Daoy (cell line): ENCODE measurements around the gene ZNF335. TPM values are rescaled to one million over a fixed set of nuclear protein-coding genes. Genes with fewer than 3 reads are reported as not detected.

Experiments used
- DNase-seq: peaks from one replicate; pipeline ENCODE4 v3.0.0-alpha.2; 2015; ENCODE audit warnings: low read depth
- total RNA-seq: library from RNA; depleted of rRNA; stranded (reverse); fragments of >200 nt; shearing (Covaris generic); gene quantifications from 2 replicates; pipeline ENCODE4 v1.2.3, GENCODE V29; 2014

Gene ZNF335
- total RNA-seq, 1 experiment from 2014 or later = 12.1 TPM

DNA sequence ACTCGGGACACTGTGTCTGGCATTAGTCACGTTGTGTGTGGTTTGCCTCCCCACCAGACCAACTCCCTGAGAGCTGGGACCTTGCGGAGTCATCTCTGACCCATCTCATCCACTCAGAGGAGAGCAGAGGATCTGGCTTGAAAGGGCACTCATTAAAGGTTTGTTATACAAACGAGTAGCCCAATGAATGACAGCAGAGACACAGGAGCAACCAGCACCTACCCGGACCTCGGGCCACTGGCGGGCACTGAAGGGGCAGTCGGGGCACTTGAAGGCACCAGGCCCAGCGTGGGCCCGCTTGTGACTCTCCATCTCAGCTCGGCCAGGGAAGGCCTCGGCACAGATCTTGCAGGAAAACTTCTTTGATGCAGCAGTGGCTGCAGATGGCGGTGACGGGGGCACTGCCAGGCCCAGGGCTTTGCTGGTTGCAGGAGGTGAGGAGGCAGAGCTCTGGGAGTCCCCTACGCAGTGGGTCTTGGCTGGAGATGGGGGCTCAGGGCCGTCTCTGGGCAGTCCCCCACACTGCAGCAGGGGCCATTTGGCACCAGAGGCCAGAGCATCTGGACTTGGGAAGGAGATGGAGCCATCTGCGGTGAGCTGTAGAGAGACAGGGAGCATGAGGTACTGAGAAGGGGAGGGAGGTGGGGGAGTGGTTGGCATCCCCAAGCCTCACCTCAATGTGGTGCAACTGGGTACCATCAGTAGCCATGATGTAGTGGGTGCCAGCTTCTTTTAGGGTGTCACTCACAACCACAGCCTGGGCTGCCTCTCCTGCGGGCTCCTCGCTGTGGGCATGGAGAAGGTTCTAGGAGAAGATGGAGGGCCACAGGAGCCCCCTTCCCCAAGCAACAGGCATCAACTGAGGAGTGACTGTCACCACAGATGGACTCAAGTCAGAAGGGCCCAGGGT is 19.8 kb downstream of the ZNF335 start:
- no peak for DNase-seq

DNA sequence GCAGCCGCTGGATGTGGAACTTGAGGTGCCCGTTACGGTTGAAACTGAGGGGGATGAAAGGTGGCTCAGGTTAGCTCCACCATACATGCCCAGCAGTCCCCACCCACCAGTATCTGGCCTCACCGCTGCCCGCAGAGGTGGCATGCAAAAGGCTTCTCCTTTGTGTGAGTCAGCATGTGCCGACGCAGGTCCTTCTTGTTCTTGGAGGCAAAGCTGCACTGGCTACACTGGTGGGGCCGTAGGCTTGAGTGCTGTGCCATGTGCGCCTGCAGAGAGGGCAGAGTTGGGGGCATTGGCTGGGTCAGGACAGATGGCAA is 21.7 kb downstream of the ZNF335 start:
- DNase-seq = no peak

DNA sequence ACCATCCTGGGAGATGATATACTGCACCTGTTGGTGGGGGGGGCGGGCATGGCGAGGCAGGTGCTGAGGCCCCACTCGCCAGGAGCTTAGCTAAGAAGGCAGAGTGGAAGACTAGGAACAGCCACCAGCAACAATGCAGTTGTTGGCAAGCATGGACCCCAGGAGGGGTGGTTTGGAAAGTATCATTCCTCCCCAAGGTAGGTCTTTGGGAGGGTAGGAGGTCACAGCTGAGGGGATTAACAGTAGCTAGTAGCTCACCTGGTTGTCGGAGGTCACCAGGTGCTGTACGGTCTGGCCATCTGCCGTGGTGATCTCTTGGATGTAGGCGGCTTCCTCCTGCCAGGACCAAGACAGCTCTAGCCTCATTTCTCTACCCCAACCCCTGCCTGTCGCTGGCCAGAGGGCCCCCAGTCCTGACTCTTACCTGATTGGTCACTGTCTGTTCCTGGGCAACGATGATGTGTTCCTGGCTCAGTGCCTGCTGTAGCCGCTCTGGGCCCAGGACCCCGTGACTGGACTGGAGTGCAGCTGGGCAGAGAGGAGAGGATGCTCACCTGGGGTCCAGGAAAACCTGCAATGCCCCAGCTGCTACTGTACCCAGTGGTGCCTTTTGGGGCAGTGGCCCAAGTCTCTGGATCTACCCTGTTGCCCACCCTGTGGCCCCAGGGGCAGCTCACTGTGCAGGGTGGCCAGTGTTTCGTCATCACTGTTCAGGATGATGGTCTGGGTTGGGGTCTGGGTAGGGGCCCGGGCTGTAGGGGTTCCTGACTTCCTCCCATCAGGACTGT is 22.3 kb downstream of the ZNF335 start:
- no peak for DNase-seq

DNA sequence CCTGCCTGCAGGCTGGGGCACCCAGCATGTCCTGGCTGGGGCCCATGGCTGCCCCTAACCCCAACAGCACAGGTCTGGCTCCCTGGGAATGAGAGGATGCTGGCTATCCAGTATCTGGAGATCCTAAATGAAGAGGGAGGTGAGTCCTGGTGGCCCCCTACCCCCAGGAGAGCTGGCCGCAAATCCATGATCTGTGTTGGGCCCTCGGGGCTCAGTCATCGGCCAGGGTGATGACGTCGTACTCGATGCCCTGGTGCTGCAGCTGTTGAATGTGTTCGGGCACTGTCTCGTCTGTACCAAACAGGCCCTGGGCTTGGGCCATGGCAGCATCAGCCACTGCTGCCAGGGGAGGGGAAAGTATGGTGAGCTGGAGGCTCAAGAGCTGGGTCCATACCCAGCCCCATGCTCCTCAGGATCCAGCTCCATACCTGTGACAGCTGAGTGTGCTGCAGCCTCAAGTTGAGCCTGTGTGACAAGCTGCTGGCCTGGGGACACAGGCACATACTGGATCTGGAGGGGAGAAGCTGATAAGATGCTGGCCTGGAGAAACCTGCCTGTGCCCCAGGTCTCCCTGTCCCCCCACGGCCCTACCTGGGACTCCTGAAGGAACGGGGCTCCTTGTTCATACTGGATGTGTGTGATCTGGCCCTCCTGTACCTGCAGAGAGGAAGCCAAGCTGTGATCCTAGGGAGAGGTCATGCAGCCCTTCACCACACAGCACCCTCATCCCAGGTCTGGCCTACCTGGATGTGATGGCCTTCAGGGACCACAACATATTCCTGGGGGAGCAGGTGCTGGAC is 23.1 kb downstream of the ZNF335 start:
- DNase-seq = no peak

DNA sequence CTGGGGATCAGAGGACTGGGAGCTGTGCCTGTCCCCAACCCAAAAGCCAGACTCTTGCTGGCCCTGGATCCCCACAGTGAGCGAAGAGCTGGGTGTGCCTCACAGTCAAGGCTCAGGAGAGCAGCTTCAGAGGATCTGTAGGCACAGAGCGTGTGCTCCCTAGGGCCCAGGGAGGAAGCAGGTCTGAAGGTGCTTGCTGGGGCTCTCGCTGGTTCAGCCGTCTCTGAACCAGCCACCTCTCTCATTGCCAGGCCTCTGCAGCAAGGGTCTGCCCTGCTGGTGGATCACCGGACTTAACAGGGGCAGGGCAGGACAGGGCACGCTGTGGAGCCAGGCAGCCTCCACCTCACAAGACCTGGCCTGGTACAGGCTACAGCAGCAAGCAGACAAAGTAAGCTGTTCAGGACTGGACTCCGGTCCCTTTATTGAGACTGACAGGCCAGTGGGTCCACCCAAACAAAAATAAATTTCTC is 23.7 kb downstream of the ZNF335 start:
- DNase-seq = no peak

DNA sequence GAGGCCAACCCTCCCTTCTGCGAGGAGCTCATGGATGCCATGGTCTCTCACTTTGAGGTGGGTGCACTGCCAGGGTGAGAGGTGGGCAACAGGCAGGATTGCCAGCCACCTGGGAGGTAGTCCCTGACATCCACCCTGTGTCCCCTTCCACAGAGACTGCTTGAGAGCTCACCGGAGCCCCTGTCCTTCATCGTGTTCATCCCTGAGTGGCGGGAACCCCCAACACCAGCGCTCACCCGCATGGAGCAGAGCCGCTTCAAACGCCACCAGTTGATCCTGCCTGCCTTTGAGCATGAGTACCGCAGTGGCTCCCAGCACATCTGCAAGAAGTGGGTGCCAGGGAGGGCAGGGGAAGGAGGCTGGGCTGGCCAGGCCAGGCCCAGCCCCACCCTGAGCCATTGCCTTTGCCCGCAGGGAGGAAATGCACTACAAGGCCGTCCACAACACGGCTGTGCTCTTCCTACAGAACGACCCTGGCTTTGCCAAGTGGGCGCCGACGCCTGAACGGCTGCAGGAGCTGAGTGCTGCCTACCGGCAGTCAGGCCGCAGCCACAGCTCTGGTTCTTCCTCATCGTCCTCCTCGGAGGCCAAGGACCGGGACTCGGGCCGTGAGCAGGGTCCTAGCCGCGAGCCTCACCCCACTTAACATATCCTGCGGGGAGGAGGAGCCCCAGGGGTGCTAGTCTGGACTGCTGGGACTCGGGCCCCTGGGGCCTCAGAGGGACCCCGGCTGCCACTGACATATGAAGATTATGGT is 24.7 kb downstream of the ZNF335 start:
- DNase-seq = no peak

DNA sequence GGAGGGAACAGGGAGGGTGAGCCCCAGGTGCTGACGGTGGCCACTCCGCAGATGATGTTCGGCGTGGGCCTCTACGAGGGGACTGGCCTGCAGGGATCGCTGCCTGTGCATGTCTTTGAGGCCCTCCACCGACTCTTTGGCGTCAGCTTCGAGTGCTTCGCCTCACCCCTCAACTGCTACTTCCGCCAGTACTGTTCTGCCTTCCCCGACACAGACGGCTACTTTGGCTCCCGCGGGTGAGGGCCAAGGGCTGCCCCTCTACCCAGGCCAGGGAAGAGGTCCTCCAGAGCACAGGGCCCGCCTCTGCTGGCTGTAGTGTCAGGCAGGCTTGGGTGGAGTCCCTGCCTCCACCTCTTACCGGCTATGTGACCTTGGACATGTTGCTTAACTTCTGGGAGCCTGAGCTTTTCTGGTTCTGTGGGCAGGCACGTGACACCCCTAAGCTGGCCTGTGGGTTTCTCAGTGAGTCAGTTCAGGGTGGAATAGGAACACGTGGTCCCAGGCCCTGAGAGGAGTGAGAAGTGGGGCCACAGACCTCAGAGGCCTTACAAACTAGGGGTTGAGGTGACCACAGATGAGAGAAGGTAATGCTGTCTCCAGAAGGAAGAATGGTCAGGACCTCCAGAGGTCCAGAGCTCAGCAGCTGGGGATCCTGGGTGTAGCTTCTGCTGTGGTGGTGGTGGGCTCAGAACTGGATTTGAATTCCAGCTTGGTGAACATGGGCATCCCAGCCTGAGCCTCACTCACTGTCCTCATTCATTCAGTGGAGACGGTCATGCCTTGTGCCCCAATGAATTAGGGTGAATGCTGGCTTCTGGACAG is 25.6 kb downstream of the ZNF335 start:
- DNase-seq = peak; percentile 25

DNA sequence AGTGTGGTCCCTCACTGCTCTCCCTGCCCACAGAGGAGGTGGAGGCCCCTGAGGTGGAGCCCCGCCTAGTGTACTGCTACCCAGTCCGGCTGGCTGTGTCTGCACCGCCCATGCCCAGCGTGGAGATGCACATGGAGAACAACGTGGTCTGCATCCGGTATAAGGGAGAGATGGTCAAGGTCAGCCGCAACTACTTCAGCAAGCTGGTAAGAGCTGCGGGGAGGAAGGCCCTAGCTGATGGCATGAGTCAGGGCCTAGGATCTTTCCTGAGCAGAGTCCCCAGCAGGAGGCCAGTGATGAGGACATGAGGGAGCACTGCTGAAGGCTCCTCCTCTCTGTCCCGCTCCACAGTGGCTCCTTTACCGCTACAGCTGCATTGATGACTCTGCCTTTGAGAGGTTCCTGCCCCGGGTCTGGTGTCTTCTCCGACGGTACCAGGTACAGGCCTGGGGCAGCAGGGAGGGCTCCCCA is 26.3 kb downstream of the ZNF335 start:
- peak; percentile 54 for DNase-seq

DNA sequence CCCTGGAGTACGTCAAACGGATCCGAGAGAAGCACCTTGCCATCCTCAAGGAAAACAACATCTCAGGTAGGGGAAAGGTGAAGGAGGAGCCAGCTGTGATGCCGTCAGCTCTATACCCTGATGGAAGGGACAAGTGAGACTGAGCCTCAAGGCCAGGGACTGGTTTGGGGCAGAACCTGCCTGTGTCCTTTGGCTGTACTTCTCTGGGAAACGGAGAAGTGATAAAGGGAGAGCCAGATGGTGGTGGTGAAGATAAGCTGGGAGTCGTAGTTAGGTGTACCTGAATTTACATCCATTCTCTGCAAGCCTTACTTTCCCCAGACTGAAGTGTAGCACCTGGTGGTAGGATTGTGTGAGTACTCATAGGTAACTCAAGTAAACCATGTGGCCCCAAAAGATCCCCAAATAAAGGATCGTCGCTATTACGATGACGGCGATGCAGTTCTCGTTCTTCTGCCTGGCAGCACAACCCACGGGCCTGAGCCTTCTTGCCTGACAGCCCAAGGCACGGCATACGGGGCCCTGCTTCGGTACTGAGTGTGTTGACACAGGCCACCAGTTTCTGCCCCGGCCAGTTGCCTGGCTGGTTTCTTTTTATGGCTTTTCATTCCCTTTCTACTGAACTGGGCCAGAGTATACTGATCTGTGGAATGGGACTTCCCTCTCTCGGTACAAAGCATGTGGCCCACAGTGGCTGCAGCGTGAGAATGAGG is 26.9 kb downstream of the ZNF335 start:
- no peak for DNase-seq

DNA sequence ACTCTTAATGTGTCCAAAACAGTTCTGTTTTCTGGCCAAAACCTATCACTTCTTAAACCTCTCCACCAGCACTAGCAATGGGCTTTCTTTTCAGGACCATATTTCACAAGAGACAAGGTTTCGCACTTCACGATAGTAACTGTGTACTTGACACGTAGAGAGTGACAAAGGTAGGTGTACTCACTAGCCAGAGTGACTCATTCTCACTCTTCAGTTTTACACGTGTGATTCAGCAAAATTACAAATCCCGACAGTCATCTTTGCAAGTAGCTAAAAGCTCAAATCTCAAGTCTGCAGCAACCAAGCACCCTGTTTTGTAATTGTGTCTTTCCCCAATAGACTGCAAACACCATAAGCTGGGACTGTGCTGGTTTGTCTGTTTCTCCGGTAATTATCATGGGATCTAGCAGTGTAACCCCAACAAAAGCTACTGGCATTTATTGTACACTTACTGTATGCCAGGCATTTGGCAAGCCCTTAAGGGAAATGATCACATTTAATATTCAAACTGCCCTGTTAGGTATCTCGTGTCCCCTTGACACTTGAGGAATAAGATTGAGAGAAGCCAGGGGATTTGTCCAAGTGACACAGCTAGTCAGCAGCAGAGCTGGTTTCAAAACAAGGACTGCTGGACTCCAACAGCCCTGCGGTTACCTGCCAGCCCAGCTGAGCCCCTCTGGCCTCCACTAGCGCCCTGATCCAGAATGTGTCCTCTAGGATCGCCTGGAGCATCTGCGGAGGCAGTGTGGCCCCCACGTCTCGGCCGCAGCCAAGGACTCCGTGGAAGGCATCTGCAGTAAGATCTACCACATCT is 27.6 kb downstream of the ZNF335 start:
- DNase-seq = peak; percentile 44

DNA sequence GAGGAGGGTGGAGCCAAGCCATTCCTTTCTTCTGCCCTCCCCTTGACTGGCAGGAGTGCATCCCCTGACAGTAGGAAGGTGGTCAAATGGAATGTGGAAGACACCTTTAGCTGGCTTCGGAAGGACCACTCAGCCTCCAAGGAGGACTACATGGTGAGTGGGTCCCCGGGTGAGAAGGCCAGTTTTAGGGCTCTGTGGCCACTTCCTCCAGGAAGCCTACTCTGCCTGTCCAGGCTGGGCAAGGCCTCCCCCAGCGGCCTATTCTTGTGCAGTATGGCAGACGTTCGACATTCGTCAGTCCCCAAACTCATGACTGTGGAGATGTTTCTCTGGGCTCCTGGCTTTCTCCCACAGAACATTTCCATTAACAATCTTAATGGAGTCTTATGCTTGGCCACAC is 28.4 kb downstream of the ZNF335 start:
- no peak for DNase-seq

DNA sequence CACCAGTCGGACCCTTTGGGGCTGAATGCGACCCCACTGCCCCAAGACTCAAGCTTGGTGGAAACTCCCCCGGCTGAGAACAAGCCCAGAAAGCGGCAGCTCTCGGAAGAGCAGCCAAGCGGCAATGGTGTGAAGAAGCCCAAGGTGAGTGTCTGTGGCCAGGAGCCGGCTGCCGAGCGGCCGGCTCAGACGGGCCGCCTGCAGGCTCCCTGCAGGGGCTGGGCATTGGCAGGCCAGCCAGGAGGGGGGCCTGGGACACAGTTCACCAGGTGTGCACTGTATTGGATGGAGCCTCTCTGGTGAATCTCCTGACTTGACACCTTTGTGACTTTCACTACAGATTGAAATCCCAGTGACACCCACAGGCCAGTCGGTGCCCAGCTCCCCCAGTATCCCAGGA is 31.5 kb downstream of the ZNF335 start:
- DNase-seq = no peak

DNA sequence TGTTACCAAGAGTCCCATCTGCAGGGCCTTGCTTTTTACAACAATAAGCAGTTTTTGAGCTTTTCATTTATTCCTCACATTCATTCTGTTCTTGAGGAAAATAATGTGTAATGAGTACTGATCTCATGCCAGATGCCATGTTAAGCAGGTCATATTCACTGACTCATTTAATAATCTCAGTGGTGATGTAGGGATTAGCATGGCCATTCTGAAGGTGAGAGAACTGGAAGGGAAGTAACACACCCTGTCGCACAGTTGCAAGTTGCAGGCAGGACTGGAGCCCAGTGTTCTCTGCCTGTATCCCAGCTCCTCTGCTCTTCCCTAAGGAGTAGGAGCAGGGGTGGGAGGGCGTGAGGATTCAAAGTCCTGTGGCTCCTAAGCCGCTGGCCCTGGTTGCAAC is 31.9 kb downstream of the ZNF335 start:
- no peak for DNase-seq

DNA sequence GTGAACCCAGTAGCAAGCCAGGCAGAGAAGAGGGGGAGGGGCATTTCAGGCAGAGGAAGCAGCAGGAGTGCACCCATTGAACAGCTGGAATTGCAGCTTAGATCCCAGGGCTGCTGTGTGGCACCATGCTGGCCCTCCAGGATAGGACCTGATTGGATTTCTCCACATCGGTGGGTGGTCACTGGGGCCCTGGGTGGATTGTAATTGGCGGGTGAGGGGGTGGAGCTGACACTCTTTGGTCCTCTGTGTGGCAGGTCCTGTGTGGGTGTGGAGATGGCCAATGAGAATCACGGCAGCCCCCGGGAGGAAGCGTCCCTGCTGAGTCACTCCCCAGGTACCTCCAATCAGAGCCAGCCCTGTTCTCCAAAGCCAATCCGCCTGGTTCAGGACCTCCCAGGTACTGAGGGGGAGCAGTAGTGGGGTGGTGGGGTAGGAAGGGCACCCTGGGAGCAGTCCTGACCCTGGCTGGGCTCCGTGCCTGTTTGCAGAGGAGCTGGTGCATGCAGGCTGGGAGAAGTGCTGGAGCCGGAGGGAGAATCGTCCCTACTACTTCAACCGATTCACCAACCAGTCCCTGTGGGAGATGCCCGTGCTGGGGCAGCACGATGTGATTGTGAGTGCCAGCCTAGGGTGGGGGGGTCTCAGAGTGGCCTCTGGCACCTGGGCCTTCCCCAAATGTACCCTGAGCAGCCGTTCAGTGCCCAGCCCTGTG is 33.1 kb downstream of the ZNF335 start:
- no peak for DNase-seq

DNA sequence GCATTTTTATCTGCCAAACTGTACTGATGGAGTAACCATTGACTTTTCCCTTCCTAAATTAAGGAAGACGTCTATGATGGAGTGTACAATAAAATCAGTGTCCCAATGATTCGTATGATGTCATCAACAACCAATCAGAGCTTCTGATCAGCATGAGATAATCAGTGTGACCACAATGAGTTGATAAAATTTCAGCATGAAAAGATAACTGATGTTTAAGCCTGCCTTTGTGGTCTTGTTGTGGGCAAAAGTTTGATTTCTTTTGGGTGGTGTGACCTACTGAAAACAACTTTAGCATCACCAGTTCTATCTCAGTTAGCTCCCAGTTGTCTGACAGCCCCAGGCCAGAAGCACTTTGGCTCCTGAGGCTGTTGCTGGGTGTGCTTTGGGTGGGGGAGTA is 34.2 kb downstream of the ZNF335 start:
- peak; percentile 26 for DNase-seq

DNA sequence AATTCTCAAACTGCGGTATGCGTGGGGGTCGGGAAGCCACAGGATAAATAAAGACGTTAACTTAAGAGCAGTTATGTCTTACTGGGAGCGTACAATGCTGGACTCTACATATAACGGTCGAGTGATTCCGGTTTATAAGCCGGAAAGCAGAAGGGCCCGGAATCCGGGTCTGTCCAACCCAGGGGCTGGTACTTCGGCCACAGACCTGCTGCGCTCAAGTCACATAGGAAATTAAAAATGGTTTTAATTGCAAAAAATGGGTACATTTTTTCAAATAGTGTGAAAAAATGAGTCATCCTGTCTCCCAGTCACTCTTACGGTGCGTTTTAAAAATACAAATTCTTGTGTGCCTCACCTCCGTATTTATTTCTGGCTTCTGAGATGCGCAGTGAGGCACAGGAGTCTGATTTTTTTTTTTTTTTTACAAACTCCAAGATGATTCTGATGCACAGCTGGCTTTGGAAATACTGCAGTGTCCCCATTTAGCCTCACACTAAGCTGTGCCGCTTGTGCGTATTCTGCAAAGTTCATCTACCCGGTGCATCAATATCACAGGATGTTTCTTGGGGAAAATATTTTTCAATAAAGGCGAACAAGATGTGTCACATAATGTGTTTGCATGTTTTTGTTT is 36.5 kb downstream of the ZNF335 start:
- no peak for DNase-seq

DNA sequence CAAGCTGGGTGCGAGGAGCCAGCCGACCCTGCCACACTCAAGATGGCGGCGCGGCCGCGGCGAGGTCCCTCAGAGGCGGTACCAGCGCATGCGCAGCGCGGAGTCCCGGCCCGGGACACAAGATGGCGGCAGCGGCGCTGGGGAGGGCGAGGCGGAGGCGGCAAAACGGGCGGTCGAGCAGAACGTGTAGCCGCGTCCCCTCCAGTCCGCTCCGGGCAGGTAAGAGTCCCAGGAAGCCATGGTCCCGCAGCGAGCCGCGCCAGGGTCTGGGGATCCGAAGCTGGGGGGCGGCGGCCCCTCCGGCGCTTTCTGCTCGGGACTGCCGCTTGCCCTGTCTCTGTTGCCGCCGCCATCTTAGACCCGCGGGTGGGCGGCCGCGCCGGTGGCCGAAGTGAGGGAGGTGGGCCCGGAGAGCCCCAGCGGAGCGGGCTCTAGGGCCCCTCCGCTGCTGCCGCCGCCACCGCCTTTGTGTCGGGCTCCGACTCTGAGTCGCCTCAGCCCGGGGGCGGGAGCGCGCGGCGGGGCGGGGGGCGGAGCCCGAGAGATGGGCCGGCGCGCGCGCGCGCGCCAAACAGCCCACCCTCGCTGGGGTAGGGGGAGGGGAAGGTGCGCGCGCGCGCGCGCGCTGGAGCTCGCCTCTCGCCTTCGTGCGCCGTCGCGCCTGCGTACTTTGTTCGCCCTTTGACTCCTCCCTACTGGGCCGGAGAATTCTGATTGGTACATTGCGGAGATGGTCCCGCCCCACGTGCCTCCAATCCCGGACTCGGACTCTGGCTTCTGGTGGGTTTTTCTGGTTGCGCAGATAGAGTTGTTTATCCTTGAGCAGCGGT is 37.2 kb downstream of the ZNF335 start, which contains the start of gene PCIF1:
TSS of gene PCIF1 (plus strand) at position 98 of the 830 bp plus-strand sequence. CDS start 4,317 bp downstream, outside the sequence.
- peak; percentile 97 for DNase-seq
